Neural progenitor cell (in vitro differentiated cells): ENCODE results near the gene OMP. TPM values are rescaled to one million over a fixed set of nuclear protein-coding genes. Genes with fewer than 3 reads are reported as not detected.

Source experiments
- DNase-seq: peaks from one replicate; pipeline ENCODE4 v3.0.0-alpha.2; 2016; ENCODE audit warnings: low spot score
- H2AFZ ChIP-seq: fragments of 200-600 bp; sonication (generic); replicated peaks from 2 replicates; pipeline ENCODE4 v1.6.1; 2016; ENCODE audit warnings: antibody characterized with exemption
- H3F3A ChIP-seq: fragments of 200-600 bp; sonication (generic); 2 replicates; pipeline ENCODE4 v1.6.1; 2016; ENCODE audit warnings: antibody characterized with exemption, low read depth
- H3K27ac ChIP-seq: fragments of 200-600 bp; sonication (generic); 2 replicates; pipeline ENCODE4 v1.5.1; 2016; ENCODE audit warnings: mild to moderate bottlenecking
- H3K27me3 ChIP-seq: fragments of 200-600 bp; sonication (generic); 2 replicates; pipeline ENCODE4 v1.6.1; 2016; ENCODE audit warnings: mild to moderate bottlenecking, moderate library complexity
- H3K36me3 ChIP-seq: fragments of 200-600 bp; sonication (generic); 2 replicates; pipeline ENCODE4 v1.5.1; 2016
- H3K4me1 ChIP-seq: fragments of 200-600 bp; sonication (generic); 2 replicates; pipeline ENCODE4 v1.6.1; 2016; ENCODE audit warnings: mixed run types
- H3K4me2 ChIP-seq: fragments of 200-600 bp; sonication (generic); 2 replicates; pipeline ENCODE4 v1.6.1; 2016
- H3K4me3 ChIP-seq: fragments of 200-600 bp; sonication (generic); 2 replicates; pipeline ENCODE4 v1.5.1; 2016
- H3K79me2 ChIP-seq: fragments of 200-600 bp; sonication (generic); 2 replicates; pipeline ENCODE4 v1.6.1; 2016; ENCODE audit warnings: low read depth
- H3K9ac ChIP-seq: fragments of 200-600 bp; sonication (generic); 2 replicates; pipeline ENCODE4 v1.6.1; 2016
- H3K9me3 ChIP-seq: fragments of 200-600 bp; sonication (generic); 2 replicates; pipeline ENCODE4 v1.5.1; 2016; ENCODE audit warnings: low read depth
- H4K20me1 ChIP-seq: fragments of 200-600 bp; sonication (generic); 2 replicates; pipeline ENCODE4 v1.6.1; 2016; ENCODE audit warnings: low read depth
- H3K27ac Mint-ChIP-seq: 3 replicates; pipeline ENCODE4 v1.8.0; 2021; ENCODE audit warnings: mixed read lengths
- H3K27me3 Mint-ChIP-seq: 2 replicates; pipeline ENCODE4 v1.8.0; 2022; ENCODE audit warnings: low read depth, mild to moderate bottlenecking, inconsistent platforms, moderate library complexity, mixed read lengths; ENCODE audit not compliant: insufficient read depth
- H3K36me3 Mint-ChIP-seq: 3 replicates; pipeline ENCODE4 v1.8.0; 2021; ENCODE audit warnings: mixed read lengths
- H3K4me1 Mint-ChIP-seq: 3 replicates; pipeline ENCODE4 v1.8.0; 2021; ENCODE audit warnings: mixed read lengths
- H3K4me3 Mint-ChIP-seq: 3 replicates; pipeline ENCODE4 v1.8.0; 2021; ENCODE audit warnings: mild to moderate bottlenecking, moderate library complexity, mixed read lengths
- H3K9me3 Mint-ChIP-seq: 3 replicates; pipeline ENCODE4 v1.8.0; 2020; ENCODE audit warnings: mixed read lengths
- EZH2 ChIP-seq: fragments of 200-600 bp; sonication (generic); IDR thresholded peaks from 2 replicates; pipeline ENCODE4 v1.6.1; 2017; ENCODE audit warnings: antibody characterized with exemption, mild to moderate bottlenecking, moderate library complexity
- EZH2phosphoT487 ChIP-seq: fragments of 200-600 bp; sonication (generic); IDR thresholded peaks from 2 replicates; pipeline ENCODE4 v1.6.1; 2017; ENCODE audit warnings: antibody characterized with exemption
- total RNA-seq: library from RNA; depleted of rRNA; stranded (reverse); fragments of >200 nt; gene quantifications from 2 replicates; pipeline ENCODE4 v1.2.3, GENCODE V29; 2015; ENCODE audit warnings: low replicate concordance
- TF ChIP-seq, protein P1 (sequence below): fragments of 200-600 bp; sonication (generic); IDR thresholded peaks from 2 replicates; pipeline ENCODE4 v1.5.1; 2017; ENCODE audit warnings: antibody characterized with exemption, mild to moderate bottlenecking

The OMP gene
- total RNA-seq, 1 donor from 2014 or later, result not detected

DNA sequence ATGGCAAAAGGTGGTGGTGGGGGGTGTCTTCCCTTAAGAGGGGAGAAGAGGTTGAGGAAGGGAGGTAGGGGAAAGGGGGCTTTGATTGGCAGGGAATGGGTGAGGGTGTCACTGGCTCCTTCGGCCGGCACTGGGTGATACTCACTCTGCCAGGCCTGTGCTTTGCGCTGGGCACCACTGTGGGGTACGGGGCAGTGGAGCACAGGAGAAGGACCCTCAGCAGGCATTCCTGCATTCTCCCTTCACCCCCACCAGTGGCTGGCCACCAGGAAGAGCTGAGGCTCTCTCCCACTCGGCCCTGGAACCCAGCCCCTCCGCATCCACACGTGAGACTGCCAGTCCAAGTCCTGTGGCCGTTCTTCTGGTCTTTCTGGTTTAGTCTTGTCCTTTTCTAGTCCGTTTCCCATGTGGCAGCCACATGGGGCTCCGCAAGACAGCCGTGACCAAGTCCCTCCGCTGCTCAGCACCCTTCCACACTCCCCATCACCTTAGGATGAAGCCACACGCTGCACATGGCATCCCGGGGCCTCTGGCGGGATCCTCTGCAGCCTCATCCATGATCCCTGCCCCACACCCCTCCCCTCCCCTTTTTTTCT, 27.9 kb upstream of the OMP start:
- peaks cover 4% of the 10 kb centered on the region for H3K27me3 Mint-ChIP-seq
- no peaks in the 10 kb centered on the region for H3K79me2 ChIP-seq
- no peak overlapping the region for H2AFZ ChIP-seq
- H3K36me3 ChIP-seq, result no peaks in the 10 kb centered on the region
- H3K4me1 Mint-ChIP-seq, result peaks cover 24% of the 10 kb centered on the region
- H3K4me1 ChIP-seq, result no peaks in the 10 kb centered on the region
- no peak overlapping the region for H3K4me3 Mint-ChIP-seq
- no peaks in the 10 kb centered on the region for H3K27me3 ChIP-seq
- H3K27ac Mint-ChIP-seq, result no peak overlapping the region
- H3K4me2 ChIP-seq, result no peak overlapping the region
- peaks cover 12% of the 10 kb centered on the region for H3K9me3 Mint-ChIP-seq
- no peak overlapping the region for H3K4me3 ChIP-seq
- no peak overlapping the region for H3K27ac ChIP-seq
- H3K9ac ChIP-seq, result no peak overlapping the region
- no peaks in the 10 kb centered on the region for H3K36me3 Mint-ChIP-seq
- no peak for DNase-seq
- H3K9me3 ChIP-seq, result no peaks in the 10 kb centered on the region
- H4K20me1 ChIP-seq, result no peaks in the 10 kb centered on the region
- H3F3A ChIP-seq, result no peaks in the 10 kb centered on the region
- TF ChIP-seq, protein P1, sequence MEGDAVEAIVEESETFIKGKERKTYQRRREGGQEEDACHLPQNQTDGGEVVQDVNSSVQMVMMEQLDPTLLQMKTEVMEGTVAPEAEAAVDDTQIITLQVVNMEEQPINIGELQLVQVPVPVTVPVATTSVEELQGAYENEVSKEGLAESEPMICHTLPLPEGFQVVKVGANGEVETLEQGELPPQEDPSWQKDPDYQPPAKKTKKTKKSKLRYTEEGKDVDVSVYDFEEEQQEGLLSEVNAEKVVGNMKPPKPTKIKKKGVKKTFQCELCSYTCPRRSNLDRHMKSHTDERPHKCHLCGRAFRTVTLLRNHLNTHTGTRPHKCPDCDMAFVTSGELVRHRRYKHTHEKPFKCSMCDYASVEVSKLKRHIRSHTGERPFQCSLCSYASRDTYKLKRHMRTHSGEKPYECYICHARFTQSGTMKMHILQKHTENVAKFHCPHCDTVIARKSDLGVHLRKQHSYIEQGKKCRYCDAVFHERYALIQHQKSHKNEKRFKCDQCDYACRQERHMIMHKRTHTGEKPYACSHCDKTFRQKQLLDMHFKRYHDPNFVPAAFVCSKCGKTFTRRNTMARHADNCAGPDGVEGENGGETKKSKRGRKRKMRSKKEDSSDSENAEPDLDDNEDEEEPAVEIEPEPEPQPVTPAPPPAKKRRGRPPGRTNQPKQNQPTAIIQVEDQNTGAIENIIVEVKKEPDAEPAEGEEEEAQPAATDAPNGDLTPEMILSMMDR, result no peak
- no peak for TF ChIP-seq EZH2
- TF ChIP-seq EZH2phosphoT487, result no peak

DNA sequence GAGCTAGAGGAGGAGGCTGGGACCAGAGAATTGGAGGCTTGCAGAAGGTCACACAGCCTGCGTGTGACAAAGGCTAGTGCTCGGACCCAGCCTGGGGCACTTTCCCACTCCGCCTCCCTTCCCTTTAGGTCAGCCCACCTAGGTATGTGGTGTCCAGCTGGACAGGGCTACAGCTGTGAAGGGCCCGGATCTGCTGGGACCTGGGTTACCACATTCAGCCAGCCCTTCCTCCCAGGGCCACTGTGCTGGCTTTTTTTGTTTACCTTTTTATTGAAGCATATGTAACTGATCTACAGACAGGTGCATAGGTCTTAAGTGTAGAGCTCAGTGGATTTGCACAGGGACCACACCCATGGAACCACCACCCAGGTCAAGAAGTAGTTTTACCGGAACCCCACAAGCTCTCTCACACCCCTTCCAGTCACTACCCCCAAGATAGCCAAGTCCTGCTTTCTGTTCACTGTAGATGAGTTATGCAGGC, 27.2 kb upstream of the OMP start:
- no peaks in the 10 kb centered on the region for H3K79me2 ChIP-seq
- H3K27ac ChIP-seq, result no peak overlapping the region
- Mint-ChIP-seq H3K27me3 (peaks cover 2% of the 10 kb centered on the region), H3K36me3 (no peaks in the 10 kb centered on the region), H3K4me1 (peaks cover 23% of the 10 kb centered on the region), H3K27ac (no peak overlapping the region), H3K9me3 (peaks cover 12% of the 10 kb centered on the region), H3K4me3 (no peak overlapping the region)
- H2AFZ ChIP-seq, result no peak overlapping the region
- no peaks in the 10 kb centered on the region for H4K20me1 ChIP-seq
- H3K9me3 ChIP-seq, result no peaks in the 10 kb centered on the region
- H3K9ac ChIP-seq, result no peak overlapping the region
- DNase-seq, result no peak
- TF ChIP-seq EZH2 (no peak), EZH2phosphoT487 (no peak)
- TF ChIP-seq, protein P1, result no peak
- no peak overlapping the region for H3K4me2 ChIP-seq
- no peak overlapping the region for H3K4me3 ChIP-seq
- H3K36me3 ChIP-seq, result no peaks in the 10 kb centered on the region
- no peaks in the 10 kb centered on the region for H3F3A ChIP-seq
- no peaks in the 10 kb centered on the region for H3K4me1 ChIP-seq
- H3K27me3 ChIP-seq, result no peaks in the 10 kb centered on the region

DNA sequence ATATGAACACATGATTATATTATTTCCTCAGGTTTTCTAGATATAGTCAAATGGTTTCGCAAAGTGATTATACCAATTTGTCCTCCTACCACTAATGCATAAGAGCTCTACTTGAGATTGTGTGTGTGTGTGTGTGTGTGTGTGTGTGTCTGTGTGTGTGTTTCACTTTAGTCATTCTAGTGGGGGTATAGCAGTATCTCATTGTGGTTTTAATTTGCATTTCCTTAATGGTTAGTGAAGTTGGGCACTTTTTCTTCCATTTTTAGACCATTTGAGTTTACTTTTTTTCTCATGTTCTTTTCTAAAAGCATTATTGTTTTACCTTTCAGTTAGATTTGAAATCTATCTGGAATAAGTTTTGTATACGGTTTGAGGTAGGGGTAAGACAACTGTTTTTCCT, 23.0 kb upstream of the OMP start:
- Histone ChIP-seq H3K27ac (no peak overlapping the region), H3K4me1 (no peaks in the 10 kb centered on the region)

More for the DNA sequence above, 23.0 kb upstream of the OMP start:
- Histone ChIP-seq H3K9me3 (no peaks in the 10 kb centered on the region), H3F3A (no peaks in the 10 kb centered on the region), H3K79me2 (no peaks in the 10 kb centered on the region), H2AFZ (no peak overlapping the region), H3K27me3 (no peaks in the 10 kb centered on the region), H4K20me1 (no peaks in the 10 kb centered on the region), H3K4me2 (no peak overlapping the region), H3K9ac (no peak overlapping the region), H3K36me3 (no peaks in the 10 kb centered on the region), H3K4me3 (no peak overlapping the region)
- Mint-ChIP-seq H3K27ac (no peak overlapping the region), H3K36me3 (no peaks in the 10 kb centered on the region), H3K4me1 (peaks cover 2% of the 10 kb centered on the region), H3K27me3 (no peaks in the 10 kb centered on the region), H3K9me3 (peaks cover 12% of the 10 kb centered on the region), H3K4me3 (no peak overlapping the region)
- no peak for DNase-seq
- TF ChIP-seq EZH2phosphoT487 (no peak), EZH2 (no peak)
- TF ChIP-seq, protein P1, result no peak
